GM23338 (cell line): ENCODE results near the gene DAZAP1. TPM values are rescaled to one million over a fixed set of nuclear protein-coding genes. Genes with fewer than 3 reads are reported as not detected.

Experiments
- ATAC-seq: fragments of 200-7000 bp; cut with Tn5 transposase; 3 replicates; pipeline ENCODE4 v1.9.1; 2020
- DNase-seq: peaks from one replicate; pipeline ENCODE4 v3.0.0-alpha.2; 2015; ENCODE audit warnings: low spot score
- H2AFZ ChIP-seq: fragments of 200-600 bp; sonication (generic); 2 replicates; pipeline ENCODE4 v1.8.0; 2016; ENCODE audit warnings: antibody characterized with exemption, mild to moderate bottlenecking, moderate library complexity
- H3F3A ChIP-seq: fragments of 200-600 bp; sonication (generic); replicated peaks from 2 replicates; pipeline ENCODE4 v1.8.0; 2017; ENCODE audit warnings: antibody characterized with exemption, mixed run types, low read depth
- H3K27ac ChIP-seq: fragments of 200-600 bp; sonication (generic); 2 replicates; pipeline ENCODE4 v1.6.1; 2016; ENCODE audit warnings: low read depth
- H3K27me3 ChIP-seq: fragments of 200-600 bp; sonication (generic); 2 replicates; pipeline ENCODE4 v1.8.0; 2016; ENCODE audit warnings: mild to moderate bottlenecking, mixed run types, moderate library complexity; ENCODE audit not compliant: insufficient read depth
- H3K36me3 ChIP-seq: fragments of 200-600 bp; sonication (generic); 2 replicates; pipeline ENCODE4 v1.8.0; 2016; ENCODE audit warnings: mild to moderate bottlenecking; ENCODE audit not compliant: insufficient read depth
- H3K4me1 ChIP-seq: fragments of 200-600 bp; sonication (generic); 2 replicates; pipeline ENCODE4 v1.8.0; 2016; ENCODE audit warnings: mild to moderate bottlenecking, moderate library complexity; ENCODE audit not compliant: insufficient read depth
- H3K4me2 ChIP-seq: fragments of 200-600 bp; sonication (generic); 2 replicates; pipeline ENCODE4 v1.7.1; 2017; ENCODE audit warnings: mixed run types
- H3K4me3 ChIP-seq: fragments of 200-600 bp; sonication (generic); 2 replicates; pipeline ENCODE4 v1.6.1; 2016; ENCODE audit warnings: mixed run types
- H3K79me2 ChIP-seq: fragments of 200-600 bp; sonication (generic); replicated peaks from 2 replicates; pipeline ENCODE4 v1.8.0; 2017; ENCODE audit warnings: mild to moderate bottlenecking; ENCODE audit not compliant: insufficient read depth
- H3K9me2 ChIP-seq: fragments of 200-600 bp; sonication (generic); 2 replicates; pipeline ENCODE4 v1.8.0; 2017; ENCODE audit not compliant: insufficient read depth
- H4K20me1 ChIP-seq: fragments of 200-600 bp; sonication (generic); replicated peaks from 2 replicates; pipeline ENCODE4 v1.8.0; 2017; ENCODE audit warnings: mild to moderate bottlenecking; ENCODE audit not compliant: insufficient read depth
- H3K27ac Mint-ChIP-seq: 2 replicates; pipeline ENCODE4 v1.8.0; 2020; ENCODE audit warnings: inconsistent platforms, mild to moderate bottlenecking, moderate library complexity, mixed read lengths
- H3K27me3 Mint-ChIP-seq: 3 replicates; pipeline ENCODE4 v1.8.0; 2022; ENCODE audit warnings: low read depth, mild to moderate bottlenecking, moderate library complexity, mixed read lengths, inconsistent platforms; ENCODE audit not compliant: insufficient read depth, poor library complexity
- H3K36me3 Mint-ChIP-seq: 3 replicates; pipeline ENCODE4 v1.8.0; 2021; ENCODE audit warnings: low read depth, mild to moderate bottlenecking, inconsistent platforms, moderate library complexity, mixed read lengths
- H3K4me1 Mint-ChIP-seq: 3 replicates; pipeline ENCODE4 v1.8.0; 2020; ENCODE audit warnings: mild to moderate bottlenecking, inconsistent platforms, mixed read lengths
- H3K4me3 Mint-ChIP-seq: 3 replicates; pipeline ENCODE4 v1.8.0; 2021; ENCODE audit warnings: moderate library complexity, mild to moderate bottlenecking, inconsistent platforms, mixed read lengths
- H3K9me3 Mint-ChIP-seq: 3 replicates; pipeline ENCODE4 v1.8.0; 2020; ENCODE audit warnings: moderate library complexity, mild to moderate bottlenecking, inconsistent platforms, mixed read lengths
- CREB1 ChIP-seq: fragments of 250-450 bp; sonication (Bioruptor Pico); IDR thresholded peaks from 2 replicates; pipeline ENCODE4 v1.5.0; 2020; ENCODE audit warnings: low read depth, mild to moderate bottlenecking, moderate library complexity
- EZH2 ChIP-seq: fragments of 200-600 bp; sonication (generic); IDR thresholded peaks from one replicate; pipeline ENCODE4 v1.8.0; 2017; ENCODE audit warnings: antibody characterized with exemption, mild to moderate bottlenecking, low read depth; ENCODE audit not compliant: unreplicated experiment
- POLR2AphosphoS5 ChIP-seq: IDR thresholded peaks from 2 replicates; pipeline ENCODE4 v1.6.1; 2016; ENCODE audit warnings: antibody characterized with exemption, low read depth
- STAT1 ChIP-seq: IDR thresholded peaks from one replicate; pipeline ENCODE4 v1.6.1; 2016; ENCODE audit warnings: antibody characterized with exemption; ENCODE audit not compliant: unreplicated experiment
- ZNF114 ChIP-seq: fragments of 250-450 bp; sonication (Bioruptor Pico); IDR thresholded peaks from 2 replicates; pipeline ENCODE4 v1.5.0; 2020; ENCODE audit warnings: mild to moderate bottlenecking, moderate library complexity
- ZNF331 ChIP-seq: fragments of 250-450 bp; sonication (Bioruptor Pico); IDR thresholded peaks from 2 replicates; pipeline ENCODE4 v1.5.0; 2020; ENCODE audit warnings: low read depth, mild to moderate bottlenecking, moderate library complexity
- polyA plus RNA-seq: library from polyadenylated mRNA; unstranded; fragments of >200 nt; fragmentation: Nextera tagmentation; extraction: Ambion mirVana; gene quantifications from 2 replicates; pipeline ENCODE4 v1.2.1, GENCODE V29; 2016
- total RNA-seq: library from RNA; depleted of rRNA; stranded (reverse); fragments of >200 nt; shearing (Covaris generic); gene quantifications from 2 replicates; pipeline ENCODE4 v1.2.3, GENCODE V29; 2014
- TF ChIP-seq, protein P1 (sequence below), 2 experiments: fragments of 200-600 bp in 1 of 2; sonication (generic) in 1 of 2; conservative IDR thresholded peaks; 2 replicates each; pipeline versions ENCODE4 v1.5.1 to v1.6.1; 2016 to 2017; ENCODE audit warnings: antibody characterized with exemption in 2 of 2, low read depth in 2 of 2, mild to moderate bottlenecking in 2 of 2, moderate library complexity in 1 of 2
- TF ChIP-seq, protein P2 (sequence below): fragments of 250-450 bp; sonication (Bioruptor Pico); IDR thresholded peaks from 2 replicates; pipeline ENCODE4 v1.5.0; 2020; ENCODE audit warnings: mild to moderate bottlenecking, moderate library complexity
- TF ChIP-seq, protein P3 (sequence below): IDR thresholded peaks from 2 replicates; pipeline ENCODE4 v1.6.1; 2016; ENCODE audit warnings: antibody characterized with exemption

The DAZAP1 gene
- total and polyA plus RNA-seq, 2 experiments from 2014 or later: 44.1 to 194 TPM

DNA sequence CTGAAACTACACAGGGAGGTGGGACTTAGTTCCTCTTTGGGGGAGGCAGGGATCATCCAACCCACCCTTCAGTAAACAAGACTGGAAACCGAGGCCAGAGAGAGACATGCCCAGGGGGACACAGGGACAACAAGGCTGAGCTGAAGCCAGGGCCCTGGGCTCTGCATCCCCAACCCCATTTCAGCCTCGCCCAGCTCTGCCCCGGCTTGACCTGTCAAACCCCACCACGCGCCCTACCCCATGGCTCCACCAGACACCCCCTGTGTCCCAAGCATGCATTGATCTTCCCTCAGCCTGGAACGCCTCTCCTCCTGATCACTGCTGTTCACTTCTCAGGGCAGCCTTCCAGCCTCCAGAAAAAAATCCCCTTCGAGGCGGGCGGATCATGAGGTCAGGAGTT is 40.6 kb downstream of the DAZAP1 start (continued):
- TF ChIP-seq, protein P1, sequence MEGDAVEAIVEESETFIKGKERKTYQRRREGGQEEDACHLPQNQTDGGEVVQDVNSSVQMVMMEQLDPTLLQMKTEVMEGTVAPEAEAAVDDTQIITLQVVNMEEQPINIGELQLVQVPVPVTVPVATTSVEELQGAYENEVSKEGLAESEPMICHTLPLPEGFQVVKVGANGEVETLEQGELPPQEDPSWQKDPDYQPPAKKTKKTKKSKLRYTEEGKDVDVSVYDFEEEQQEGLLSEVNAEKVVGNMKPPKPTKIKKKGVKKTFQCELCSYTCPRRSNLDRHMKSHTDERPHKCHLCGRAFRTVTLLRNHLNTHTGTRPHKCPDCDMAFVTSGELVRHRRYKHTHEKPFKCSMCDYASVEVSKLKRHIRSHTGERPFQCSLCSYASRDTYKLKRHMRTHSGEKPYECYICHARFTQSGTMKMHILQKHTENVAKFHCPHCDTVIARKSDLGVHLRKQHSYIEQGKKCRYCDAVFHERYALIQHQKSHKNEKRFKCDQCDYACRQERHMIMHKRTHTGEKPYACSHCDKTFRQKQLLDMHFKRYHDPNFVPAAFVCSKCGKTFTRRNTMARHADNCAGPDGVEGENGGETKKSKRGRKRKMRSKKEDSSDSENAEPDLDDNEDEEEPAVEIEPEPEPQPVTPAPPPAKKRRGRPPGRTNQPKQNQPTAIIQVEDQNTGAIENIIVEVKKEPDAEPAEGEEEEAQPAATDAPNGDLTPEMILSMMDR (conservative IDR thresholded peaks at IDR 0.05; ENCODE audit: low read depth in 2 of 2): no peak
- TF ChIP-seq ZNF331 (CRISPR knock-in tag): no peak
- no peak for TF ChIP-seq EZH2

DNA sequence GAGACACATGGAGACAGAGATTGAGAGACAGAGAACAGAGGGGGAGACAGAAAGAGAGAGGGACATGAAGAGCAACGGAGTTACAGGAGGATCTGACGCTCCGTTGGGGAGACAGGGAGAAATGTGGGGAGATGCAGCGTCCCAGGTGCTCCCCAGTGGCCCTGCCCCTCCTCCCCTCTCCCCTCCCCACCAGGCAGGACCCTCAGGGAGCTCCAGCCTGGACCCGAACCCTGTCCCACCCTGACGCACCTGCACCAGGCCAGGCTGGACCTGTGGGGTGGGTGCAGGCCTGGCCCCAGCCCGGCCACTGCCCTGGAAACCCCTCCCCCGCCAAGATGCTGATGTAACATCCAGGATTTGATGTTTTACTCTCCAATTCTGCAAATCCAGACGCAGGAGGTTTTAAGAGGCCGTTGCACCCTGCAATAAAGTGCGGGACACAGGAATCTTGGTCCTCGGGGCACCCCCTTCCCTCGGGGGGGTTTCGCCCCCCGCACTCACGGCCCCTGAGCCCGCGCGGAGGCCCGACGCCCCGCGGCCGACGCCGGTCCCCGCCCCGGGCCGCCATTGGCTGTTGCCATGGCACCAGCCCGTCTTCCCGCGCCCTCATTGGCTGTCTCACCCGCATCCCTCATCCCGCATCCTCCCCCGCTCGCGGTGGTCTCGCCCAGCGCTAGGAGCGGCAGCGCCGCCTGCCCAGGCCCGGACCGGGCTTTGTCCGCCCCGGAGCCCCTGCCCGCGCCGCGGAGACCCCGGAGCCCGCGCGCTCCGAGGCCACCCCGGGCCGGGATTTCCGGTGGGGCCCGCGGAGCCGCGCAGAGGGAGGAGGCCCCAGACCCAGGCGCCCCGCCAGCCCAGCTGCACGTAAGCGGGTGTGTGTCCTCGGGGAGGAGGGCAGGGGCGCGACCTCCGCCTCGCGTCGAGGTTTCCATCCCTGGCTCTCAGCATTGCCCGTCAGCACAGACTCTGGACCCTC is 42.4 kb downstream of the DAZAP1 start, which contains the start of gene APC2:
Gene APC2 (plus strand): TSS at position 655 of the 976 bp plus-strand sequence. CDS start 2,881 bp downstream, outside the sequence.
- Histone ChIP-seq H3K9me2 (no peaks in the 10 kb centered on the region), H3K4me1 (peaks cover 23% of the 10 kb centered on the region; the same call in 1 of the 2 replicates), H2AFZ (peak within 1 kb of the TSS; percentile 87), H4K20me1 (no peaks in the 10 kb centered on the region), H3F3A (peaks cover 18% of the 10 kb centered on the region), H3K4me3 (peak within 1 kb of the TSS; percentile 61), H3K27me3 (peaks cover 45% of the 10 kb centered on the region), H3K36me3 (no peaks in the 10 kb centered on the region), H3K27ac (0 out of 2 replicates have a peak within 1 kb of the TSS, but pooled peaks have one; percentile 26), H3K79me2 (0 out of 2 replicates have a peak, but pooled peaks cover 3% of the 10 kb centered on the region), H3K4me2 (peak within 1 kb of the TSS; percentile 88)
- Mint-ChIP-seq H3K36me3 (no peaks in the 10 kb centered on the region; the same call in 2 of the 3 replicates), H3K27me3 (peaks cover 57% of the 10 kb centered on the region), H3K27ac (no peak within 1 kb of the TSS), H3K9me3 (no peaks in the 10 kb centered on the region; the same call in 2 of the 3 replicates), H3K4me3 (peak within 1 kb of the TSS; percentile 68), H3K4me1 (peaks cover 35% of the 10 kb centered on the region)
- ATAC-seq: peak; percentile 49
- DNase-seq: peak; percentile 95
- TF ChIP-seq, protein P2, sequence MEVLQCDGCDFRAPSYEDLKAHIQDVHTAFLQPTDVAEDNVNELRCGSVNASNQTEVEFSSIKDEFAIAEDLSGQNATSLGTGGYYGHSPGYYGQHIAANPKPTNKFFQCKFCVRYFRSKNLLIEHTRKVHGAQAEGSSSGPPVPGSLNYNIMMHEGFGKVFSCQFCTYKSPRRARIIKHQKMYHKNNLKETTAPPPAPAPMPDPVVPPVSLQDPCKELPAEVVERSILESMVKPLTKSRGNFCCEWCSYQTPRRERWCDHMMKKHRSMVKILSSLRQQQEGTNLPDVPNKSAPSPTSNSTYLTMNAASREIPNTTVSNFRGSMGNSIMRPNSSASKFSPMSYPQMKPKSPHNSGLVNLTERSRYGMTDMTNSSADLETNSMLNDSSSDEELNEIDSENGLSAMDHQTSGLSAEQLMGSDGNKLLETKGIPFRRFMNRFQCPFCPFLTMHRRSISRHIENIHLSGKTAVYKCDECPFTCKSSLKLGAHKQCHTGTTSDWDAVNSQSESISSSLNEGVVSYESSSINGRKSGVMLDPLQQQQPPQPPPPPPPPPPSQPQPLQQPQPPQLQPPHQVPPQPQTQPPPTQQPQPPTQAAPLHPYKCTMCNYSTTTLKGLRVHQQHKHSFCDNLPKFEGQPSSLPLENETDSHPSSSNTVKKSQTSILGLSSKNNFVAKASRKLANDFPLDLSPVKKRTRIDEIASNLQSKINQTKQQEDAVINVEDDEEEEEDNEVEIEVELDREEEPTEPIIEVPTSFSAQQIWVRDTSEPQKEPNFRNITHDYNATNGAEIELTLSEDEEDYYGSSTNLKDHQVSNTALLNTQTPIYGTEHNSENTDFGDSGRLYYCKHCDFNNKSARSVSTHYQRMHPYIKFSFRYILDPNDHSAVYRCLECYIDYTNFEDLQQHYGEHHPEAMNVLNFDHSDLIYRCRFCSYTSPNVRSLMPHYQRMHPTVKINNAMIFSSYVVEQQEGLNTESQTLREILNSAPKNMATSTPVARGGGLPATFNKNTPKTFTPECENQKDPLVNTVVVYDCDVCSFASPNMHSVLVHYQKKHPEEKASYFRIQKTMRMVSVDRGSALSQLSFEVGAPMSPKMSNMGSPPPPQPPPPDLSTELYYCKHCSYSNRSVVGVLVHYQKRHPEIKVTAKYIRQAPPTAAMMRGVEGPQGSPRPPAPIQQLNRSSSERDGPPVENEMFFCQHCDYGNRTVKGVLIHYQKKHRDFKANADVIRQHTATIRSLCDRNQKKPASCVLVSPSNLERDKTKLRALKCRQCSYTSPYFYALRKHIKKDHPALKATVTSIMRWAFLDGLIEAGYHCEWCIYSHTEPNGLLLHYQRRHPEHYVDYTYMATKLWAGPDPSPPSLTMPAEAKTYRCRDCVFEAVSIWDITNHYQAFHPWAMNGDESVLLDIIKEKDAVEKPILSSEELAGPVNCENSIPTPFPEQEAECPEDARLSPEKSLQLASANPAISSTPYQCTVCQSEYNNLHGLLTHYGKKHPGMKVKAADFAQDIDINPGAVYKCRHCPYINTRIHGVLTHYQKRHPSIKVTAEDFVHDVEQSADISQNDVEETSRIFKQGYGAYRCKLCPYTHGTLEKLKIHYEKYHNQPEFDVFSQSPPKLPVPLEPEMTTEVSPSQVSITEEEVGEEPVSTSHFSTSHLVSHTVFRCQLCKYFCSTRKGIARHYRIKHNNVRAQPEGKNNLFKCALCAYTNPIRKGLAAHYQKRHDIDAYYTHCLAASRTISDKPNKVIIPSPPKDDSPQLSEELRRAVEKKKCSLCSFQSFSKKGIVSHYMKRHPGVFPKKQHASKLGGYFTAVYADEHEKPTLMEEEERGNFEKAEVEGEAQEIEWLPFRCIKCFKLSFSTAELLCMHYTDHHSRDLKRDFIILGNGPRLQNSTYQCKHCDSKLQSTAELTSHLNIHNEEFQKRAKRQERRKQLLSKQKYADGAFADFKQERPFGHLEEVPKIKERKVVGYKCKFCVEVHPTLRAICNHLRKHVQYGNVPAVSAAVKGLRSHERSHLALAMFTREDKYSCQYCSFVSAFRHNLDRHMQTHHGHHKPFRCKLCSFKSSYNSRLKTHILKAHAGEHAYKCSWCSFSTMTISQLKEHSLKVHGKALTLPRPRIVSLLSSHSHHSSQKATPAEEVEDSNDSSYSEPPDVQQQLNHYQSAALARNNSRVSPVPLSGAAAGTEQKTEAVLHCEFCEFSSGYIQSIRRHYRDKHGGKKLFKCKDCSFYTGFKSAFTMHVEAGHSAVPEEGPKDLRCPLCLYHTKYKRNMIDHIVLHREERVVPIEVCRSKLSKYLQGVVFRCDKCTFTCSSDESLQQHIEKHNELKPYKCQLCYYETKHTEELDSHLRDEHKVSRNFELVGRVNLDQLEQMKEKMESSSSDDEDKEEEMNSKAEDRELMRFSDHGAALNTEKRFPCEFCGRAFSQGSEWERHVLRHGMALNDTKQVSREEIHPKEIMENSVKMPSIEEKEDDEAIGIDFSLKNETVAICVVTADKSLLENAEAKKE (CRISPR knock-in tag): no peak
- TF ChIP-seq STAT1 (no peak), CREB1 (CRISPR knock-in tag) (peak; percentile 63), POLR2AphosphoS5 (peak; percentile 58), ZNF114 (no peak), EZH2 (no peak), ZNF331 (CRISPR knock-in tag) (no peak)
- TF ChIP-seq, protein P3, sequence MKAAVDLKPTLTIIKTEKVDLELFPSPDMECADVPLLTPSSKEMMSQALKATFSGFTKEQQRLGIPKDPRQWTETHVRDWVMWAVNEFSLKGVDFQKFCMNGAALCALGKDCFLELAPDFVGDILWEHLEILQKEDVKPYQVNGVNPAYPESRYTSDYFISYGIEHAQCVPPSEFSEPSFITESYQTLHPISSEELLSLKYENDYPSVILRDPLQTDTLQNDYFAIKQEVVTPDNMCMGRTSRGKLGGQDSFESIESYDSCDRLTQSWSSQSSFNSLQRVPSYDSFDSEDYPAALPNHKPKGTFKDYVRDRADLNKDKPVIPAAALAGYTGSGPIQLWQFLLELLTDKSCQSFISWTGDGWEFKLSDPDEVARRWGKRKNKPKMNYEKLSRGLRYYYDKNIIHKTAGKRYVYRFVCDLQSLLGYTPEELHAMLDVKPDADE: no peak
- TF ChIP-seq, protein P1 (conservative IDR thresholded peaks at IDR 0.05; ENCODE audit: low read depth in 2 of 2): no peak
